Memory B cell (primary cell): Measurements from ENCODE around the gene AUTS2.

Experiments
- ATAC-seq: fragments of 150-1000 bp; cut with Tn5 transposase; 2 replicates; pipeline ENCODE4 v1.10.0; 2021; ENCODE audit warnings: low read depth, mild to moderate bottlenecking, moderate library complexity
- DNase-seq, 2 donors: peaks; one replicate each; pipeline ENCODE4 v3.0.0; 2022; ENCODE audit warnings: low spot score in 2 of 2
- H3K27ac Mint-ChIP-seq: one replicate; pipeline ENCODE4 v1.8.0; 2022; ENCODE audit warnings: mild to moderate bottlenecking, moderate library complexity, mixed read lengths
- H3K27me3 Mint-ChIP-seq: one replicate; pipeline ENCODE4 v1.8.0; 2022; ENCODE audit warnings: mixed read lengths
- H3K36me3 Mint-ChIP-seq: one replicate; pipeline ENCODE4 v1.8.0; 2022; ENCODE audit warnings: mild to moderate bottlenecking, mixed read lengths
- H3K4me1 Mint-ChIP-seq: one replicate; pipeline ENCODE4 v1.8.0; 2022; ENCODE audit warnings: mixed read lengths
- H3K4me3 Mint-ChIP-seq: one replicate; pipeline ENCODE4 v1.8.0; 2022; ENCODE audit warnings: mild to moderate bottlenecking, moderate library complexity, mixed read lengths
- H3K9me3 Mint-ChIP-seq: one replicate; pipeline ENCODE4 v1.8.0; 2022; ENCODE audit warnings: mixed read lengths

Gene AUTS2

DNA sequence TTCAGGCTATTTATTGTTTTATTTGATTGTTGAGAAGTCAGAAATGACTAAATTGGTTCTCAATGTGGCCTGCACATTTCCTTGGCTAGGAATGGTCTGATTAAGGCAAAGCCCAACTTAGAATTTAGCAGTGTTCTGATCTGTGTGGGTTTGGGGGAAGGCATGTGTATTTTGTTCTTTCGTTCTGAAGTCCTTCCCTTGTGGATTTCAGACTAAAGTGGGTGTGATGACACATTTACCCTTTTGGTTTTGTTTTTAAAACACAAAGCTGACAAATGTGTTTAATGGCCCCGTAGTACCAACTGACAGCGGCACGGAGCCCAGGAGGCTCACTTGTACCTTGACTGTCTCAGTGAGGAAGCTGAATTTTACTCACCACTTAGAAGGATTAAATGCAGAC is 1081.4 kb downstream of the AUTS2 start:
- H3K36me3 Mint-ChIP-seq, result peaks cover 11% of the 10 kb centered on the region
- peaks cover 12% of the 10 kb centered on the region for H3K4me1 Mint-ChIP-seq
- H3K27me3 Mint-ChIP-seq, result peaks cover 4% of the 10 kb centered on the region
- DNase-seq (no peak), ATAC-seq (no peak)
- no peaks in the 10 kb centered on the region for H3K9me3 Mint-ChIP-seq
- no peak overlapping the region for H3K4me3 Mint-ChIP-seq
- H3K27ac Mint-ChIP-seq, result peak overlapping the region; percentile 60

DNA sequence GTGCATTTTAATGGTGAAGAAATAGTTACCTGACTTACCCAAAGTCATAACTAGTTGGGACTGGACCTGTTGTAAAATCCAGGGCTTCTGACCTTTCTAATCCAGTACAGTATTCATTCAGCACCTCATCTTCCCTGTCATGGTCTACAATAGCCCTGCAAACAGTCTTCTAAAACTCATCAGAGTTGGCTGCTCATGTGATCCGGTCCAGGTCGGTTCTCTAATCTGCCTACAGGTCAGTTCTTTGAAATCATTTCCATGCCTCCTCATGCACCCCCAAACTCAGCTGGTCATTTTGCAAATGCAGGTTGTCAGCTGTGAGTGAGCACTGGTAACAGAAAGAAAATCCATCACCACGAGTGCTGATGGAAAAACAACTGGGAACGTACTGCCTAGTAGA is 1082.0 kb downstream of the AUTS2 start:
- no peaks in the 10 kb centered on the region for H3K9me3 Mint-ChIP-seq
- no peak for DNase-seq
- peaks cover 12% of the 10 kb centered on the region for H3K4me1 Mint-ChIP-seq
- H3K27ac Mint-ChIP-seq, result peak overlapping the region; percentile 12
- no peak overlapping the region for H3K4me3 Mint-ChIP-seq
- H3K27me3 Mint-ChIP-seq, result peaks cover 4% of the 10 kb centered on the region
- no peak for ATAC-seq
- H3K36me3 Mint-ChIP-seq, result peaks cover 11% of the 10 kb centered on the region

DNA sequence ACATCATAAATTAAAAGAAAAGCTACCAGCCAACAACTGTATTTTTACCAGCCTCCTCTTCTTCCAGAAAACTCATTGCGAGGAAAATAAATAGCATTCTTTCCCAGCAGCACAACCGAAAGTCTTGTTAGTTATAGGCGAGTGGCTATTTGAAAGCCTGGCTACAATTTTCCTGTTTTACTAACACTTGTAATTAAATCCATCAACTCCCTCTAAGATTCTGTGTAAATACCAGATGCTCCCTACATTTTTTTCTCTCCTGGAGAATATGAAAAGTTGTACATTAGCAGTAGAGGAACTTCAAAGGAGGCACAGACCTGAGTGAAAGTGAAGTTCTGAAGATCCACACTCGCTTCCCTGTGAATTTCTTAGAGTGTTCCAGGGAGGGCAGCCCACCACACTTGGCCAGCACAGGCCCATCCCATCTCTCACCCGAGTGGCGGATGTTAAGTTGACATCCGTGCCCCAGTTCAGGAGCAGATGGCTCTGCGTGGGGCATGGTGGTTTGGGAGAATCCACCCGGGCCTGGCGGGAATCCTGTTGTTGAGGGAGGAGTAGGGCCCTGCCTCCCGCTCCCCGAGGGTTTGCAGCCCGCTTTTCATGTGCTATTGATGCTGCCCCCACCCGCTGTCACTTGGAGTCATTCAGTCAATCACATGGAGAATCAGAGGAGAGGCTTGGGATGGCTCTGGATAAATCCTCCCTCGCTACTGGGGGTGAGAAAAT is 1082.6 kb downstream of the AUTS2 start:
- DNase-seq (no peak), ATAC-seq (no peak)
- Mint-ChIP-seq H3K4me3 (no peak overlapping the region), H3K36me3 (peaks cover 11% of the 10 kb centered on the region), H3K27me3 (peaks cover 4% of the 10 kb centered on the region), H3K4me1 (peaks cover 12% of the 10 kb centered on the region), H3K9me3 (no peaks in the 10 kb centered on the region), H3K27ac (peak overlapping the region; percentile 12)

DNA sequence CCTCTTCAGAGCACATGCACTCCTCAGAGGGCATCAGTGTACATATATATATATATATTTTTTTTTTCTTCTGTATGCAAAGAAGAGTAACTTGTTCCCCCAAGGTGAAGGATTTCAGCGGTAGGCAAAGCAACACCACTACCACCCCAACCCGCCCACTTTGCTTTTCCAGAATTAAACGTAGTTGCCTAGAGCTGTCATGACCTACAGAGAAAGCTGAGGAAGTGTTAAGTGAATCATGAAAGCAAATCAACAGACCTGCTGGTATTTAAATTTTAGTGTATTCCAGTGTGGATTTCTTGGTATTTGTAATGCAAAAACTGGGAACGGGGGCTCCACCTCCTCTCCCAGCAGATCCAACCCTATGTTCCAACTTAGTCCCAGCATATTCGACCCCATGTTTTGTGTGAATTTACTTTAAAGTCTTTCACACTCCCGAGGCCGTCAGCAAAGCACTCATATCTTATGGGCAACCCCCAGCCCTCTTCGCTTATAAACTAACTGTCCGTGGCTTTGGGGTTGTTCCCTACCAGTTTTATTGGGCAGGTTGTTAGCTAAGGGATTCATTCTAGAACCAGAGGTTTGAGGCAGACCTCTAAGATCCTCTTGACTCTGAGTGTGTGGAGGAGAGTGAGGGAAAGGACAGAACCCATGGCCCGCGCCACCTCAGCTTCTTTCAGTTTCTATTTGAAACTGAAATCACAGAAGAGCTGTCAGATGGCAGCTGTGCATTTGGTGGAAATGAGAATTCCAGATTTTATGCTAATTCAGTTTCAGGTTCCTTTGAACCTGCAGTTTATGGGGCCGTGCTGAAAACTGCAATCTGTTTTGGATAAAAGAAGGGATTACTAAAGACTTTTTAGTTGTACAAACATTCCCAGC is 1083.4 kb downstream of the AUTS2 start:
- Mint-ChIP-seq H3K27ac (no peak overlapping the region), H3K4me1 (peaks cover 12% of the 10 kb centered on the region), H3K9me3 (no peaks in the 10 kb centered on the region), H3K4me3 (peak overlapping the region; percentile 74), H3K36me3 (peaks cover 11% of the 10 kb centered on the region), H3K27me3 (peaks cover 4% of the 10 kb centered on the region)
- DNase-seq (no peak), ATAC-seq (peak; percentile 70)

DNA sequence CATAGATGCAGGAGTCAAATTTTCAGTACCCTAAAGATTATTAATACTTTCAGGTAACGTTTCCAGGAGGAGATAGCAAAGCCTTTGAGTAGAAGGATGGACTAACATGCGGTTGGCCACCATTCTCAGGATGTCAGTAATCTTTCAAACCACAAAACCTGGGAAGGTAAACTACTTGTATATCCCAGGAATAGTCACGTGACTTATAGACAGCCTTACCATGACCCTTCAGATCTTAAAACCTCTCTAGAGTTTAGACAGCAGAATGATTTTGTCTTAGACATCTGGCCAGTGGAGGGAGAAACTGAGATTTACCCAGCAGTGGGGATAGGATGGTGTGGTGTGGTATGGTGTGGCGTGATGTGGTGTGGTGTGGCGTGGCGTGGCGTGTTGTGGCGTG is 1085.9 kb downstream of the AUTS2 start:
- Mint-ChIP-seq H3K27ac (no peak overlapping the region), H3K9me3 (no peaks in the 10 kb centered on the region), H3K4me3 (no peak overlapping the region), H3K4me1 (peaks cover 12% of the 10 kb centered on the region), H3K27me3 (peaks cover 4% of the 10 kb centered on the region), H3K36me3 (peaks cover 9% of the 10 kb centered on the region)
- ATAC-seq, result no peak
- DNase-seq, result no peak

DNA sequence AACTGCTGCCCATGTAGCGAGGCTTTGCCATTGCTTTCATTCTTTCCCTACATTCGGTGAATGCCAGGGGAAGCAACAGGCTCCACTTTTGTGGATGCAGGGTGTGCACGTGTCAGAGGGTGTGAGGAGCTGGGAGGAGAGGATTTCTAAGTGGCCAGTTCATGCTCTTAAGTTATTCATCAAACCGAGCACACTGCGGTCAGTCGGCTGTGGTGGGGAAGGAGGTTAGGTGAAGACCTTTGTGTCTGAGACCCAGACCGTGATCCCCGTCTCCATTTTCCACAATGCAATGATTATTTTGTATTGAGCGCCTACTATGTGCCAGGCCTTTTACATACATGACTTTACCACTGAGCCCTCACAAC is 1095.0 kb downstream of the AUTS2 start:
- Mint-ChIP-seq H3K27me3 (peaks cover 5% of the 10 kb centered on the region), H3K4me1 (peaks cover 3% of the 10 kb centered on the region), H3K27ac (no peak overlapping the region), H3K4me3 (peak overlapping the region; percentile 73), H3K36me3 (no peaks in the 10 kb centered on the region), H3K9me3 (no peaks in the 10 kb centered on the region)
- ATAC-seq (no peak), DNase-seq (no peak)

DNA sequence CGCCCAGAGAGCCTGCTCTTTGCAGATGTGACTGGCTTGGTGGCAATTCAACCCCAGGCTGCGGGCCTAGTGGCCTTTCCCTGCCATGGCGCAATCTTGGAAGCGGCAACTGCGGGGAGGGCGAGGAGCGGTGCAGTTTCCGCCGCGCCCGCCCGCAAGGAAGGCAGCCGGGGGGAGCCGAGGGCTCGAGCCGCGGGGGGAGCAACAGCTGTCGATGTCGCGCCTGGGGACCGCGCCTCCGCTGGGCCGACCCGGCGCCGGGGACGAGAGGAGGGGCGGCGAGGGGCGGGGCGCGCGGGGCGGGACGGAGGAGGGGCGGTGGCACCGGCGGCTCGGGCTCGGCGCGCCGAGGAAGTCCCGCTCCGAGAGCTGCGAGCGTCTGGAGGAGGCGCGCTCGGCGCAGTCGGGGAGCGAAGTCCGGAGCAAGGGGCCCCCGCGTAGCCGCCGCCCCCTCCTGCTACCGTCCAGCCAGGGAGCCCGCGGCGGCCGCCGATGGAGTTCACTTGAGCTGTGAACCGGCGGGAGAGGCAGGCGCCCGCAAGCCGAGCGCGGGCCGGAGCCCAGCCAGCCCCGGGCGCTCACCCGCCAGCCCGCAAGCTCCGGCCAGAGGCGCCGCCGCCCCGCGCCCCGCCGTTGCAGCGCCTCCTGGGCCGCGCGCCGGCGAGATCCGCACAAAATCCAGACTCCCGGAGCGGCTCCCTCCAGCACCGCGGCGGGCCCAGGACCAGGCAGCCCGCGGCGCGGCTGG is 1095.6 kb downstream of the AUTS2 start:
- no peaks in the 10 kb centered on the region for H3K9me3 Mint-ChIP-seq
- H3K27me3 Mint-ChIP-seq, result peaks cover 5% of the 10 kb centered on the region
- peaks cover 3% of the 10 kb centered on the region for H3K4me1 Mint-ChIP-seq
- peak; percentile 65 for ATAC-seq
- no peaks in the 10 kb centered on the region for H3K36me3 Mint-ChIP-seq
- no peak overlapping the region for H3K27ac Mint-ChIP-seq
- DNase-seq, result peak in 1 of 2 donors; percentile 24
- peak overlapping the region; percentile 73 for H3K4me3 Mint-ChIP-seq

DNA sequence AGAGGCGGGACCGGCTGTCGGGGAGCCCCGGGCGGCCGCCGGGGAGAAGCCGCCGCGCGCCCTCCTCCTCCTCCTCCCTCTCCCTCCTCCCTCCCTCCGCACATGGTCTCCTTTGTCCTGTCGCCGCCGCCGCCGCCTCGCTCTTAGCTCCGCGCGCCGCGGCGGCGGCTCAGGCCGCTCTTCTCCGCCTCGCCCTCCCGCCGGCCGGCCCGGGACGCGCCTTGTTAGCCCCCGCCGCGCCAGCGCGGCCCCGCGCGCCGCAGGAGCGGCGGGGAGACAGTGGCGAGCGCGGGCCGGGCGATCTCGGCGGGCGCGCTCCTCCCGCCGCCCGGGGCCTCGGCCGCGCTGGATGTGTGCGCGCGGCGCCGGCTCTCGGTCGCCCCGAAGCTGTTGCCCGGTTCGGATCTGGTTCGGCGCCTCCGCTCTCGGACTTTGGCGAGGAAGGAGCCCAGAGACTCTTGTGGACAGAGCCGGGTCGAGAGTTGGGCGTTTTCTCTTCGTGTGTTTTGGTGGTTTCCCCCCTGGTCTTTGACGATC is 1096.2 kb downstream of the AUTS2 start:
- DNase-seq (peak in 1 of 2 donors; percentile 17), ATAC-seq (peak; percentile 46)
- H3K4me3 Mint-ChIP-seq, result peak overlapping the region; percentile 82
- no peaks in the 10 kb centered on the region for H3K9me3 Mint-ChIP-seq
- H3K36me3 Mint-ChIP-seq, result no peaks in the 10 kb centered on the region
- peaks cover 3% of the 10 kb centered on the region for H3K4me1 Mint-ChIP-seq
- no peak overlapping the region for H3K27ac Mint-ChIP-seq
- H3K27me3 Mint-ChIP-seq, result peaks cover 5% of the 10 kb centered on the region

DNA sequence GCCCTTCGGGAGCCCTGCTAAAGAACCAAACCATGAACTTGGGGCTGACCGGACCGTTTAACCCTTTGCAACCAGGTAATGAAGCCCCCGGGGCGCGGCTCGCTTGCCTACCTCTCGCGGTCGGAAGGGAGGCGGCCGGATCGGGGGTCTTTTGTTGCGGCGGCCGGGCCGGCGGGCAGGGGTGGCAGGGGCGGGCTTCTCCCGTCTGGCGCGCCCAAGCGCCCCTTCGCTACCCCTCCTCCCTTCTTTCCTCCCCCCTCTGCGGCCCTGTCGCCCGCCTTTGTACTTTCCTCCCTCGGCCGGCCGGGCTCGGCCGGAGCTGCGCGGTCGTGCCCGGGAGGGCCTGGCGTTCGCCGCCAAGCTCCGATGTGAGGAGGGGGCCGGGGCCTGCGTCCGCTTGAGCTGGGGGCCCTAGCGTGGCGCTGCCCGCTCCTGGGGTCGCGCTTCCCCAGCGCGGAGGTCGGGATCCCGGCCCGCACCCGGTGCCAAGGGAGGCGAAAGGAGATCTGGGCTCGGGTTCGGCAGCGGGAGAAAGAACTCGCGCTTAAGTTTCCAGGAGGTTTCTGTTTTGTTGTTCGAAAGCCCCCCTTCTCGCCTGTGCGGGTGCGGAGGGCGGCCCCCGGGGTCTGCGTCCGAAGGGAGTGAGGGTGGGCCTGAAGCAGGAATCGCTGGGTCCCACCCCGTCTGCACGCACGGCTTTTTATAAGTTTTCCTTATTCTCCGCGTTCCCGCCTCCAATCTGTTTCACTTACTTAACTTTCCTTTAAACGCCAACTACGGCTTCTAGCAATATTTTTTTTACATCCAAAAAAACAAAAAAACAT is 1096.9 kb downstream of the AUTS2 start:
- no peaks in the 10 kb centered on the region for H3K36me3 Mint-ChIP-seq
- peak overlapping the region; percentile 82 for H3K4me3 Mint-ChIP-seq
- H3K27ac Mint-ChIP-seq, result no peak overlapping the region
- H3K4me1 Mint-ChIP-seq, result peaks cover 3% of the 10 kb centered on the region
- H3K9me3 Mint-ChIP-seq, result no peaks in the 10 kb centered on the region
- peak in 1 of 2 donors; percentile 22 for DNase-seq
- no peak for ATAC-seq
- H3K27me3 Mint-ChIP-seq, result peaks cover 5% of the 10 kb centered on the region

DNA sequence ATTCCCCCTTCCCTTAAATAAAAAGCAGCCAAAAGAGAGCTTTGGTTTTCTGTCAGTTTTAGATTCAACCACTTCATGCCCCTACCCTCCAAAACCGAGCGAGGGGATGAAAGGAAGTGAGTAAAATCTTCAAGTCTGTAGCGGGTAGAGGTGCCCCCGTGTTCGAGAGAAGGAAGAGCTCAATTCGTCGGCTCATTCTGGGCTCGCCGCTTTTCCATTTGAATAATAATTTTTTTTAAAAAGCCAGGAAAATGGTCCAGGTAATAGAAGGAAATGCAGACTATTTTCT is 1097.5 kb downstream of the AUTS2 start:
- Mint-ChIP-seq H3K4me1 (peaks cover 3% of the 10 kb centered on the region), H3K36me3 (no peaks in the 10 kb centered on the region), H3K9me3 (no peaks in the 10 kb centered on the region), H3K27ac (no peak overlapping the region), H3K4me3 (peak overlapping the region; percentile 82), H3K27me3 (peaks cover 5% of the 10 kb centered on the region)
- no peak for ATAC-seq
- DNase-seq, result no peak

DNA sequence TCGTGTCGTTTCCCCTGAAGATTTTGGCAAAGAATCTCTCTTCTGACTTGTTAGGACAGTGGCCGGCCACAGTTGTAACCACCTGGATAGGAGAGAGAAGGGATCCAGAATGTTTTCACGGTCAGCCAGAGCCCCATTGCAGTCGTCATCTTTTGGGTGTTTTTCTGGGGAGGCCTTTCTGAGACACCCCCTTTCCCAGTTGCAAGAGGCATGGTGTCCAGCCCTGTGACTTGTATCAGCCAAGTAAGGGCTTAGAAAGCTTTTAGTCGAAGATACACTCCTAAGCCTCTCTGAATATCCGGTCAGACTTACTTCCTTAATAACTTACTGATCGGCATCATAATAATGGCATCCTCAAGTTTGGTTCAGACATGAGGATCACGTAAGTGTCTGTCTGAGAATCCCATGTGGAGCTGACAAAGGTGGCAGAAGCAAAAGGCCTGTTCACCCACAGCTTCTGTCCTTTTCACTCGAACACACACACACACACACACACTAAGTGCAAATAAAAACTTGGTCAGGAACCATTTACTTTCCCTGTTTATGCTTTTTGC is 1098.0 kb downstream of the AUTS2 start:
- Mint-ChIP-seq H3K27ac (no peak overlapping the region), H3K4me3 (no peak overlapping the region), H3K4me1 (peaks cover 3% of the 10 kb centered on the region), H3K9me3 (no peaks in the 10 kb centered on the region), H3K27me3 (peaks cover 5% of the 10 kb centered on the region), H3K36me3 (no peaks in the 10 kb centered on the region)
- DNase-seq (no peak), ATAC-seq (no peak)

DNA sequence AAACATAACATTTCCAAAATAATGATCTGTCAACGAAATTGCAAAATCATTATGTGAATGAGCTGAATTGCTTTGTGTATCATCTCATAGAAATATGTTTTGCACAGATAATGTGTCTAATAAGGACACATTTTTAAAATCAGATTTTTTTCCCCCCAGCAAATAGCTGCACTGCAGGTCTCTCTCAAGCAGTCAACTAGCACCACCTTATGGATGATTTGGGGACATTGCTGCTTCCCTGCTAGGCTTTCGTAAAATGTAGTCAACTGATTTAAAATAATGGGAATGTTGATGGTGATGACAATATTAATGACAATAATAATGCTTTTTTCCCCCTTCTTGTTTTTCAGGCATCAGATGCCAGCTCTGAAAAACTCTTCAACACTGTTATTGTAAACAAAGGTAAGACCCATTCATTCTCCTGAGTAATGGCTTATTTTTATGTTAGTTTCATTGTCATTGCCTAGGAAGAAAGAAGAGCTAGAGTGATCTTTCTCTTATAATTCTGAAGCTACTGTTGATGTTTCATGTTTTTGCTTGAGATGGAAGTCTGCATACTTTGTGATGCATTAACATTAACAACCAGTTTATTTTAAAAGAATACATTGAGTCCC is 1100.1 kb downstream of the AUTS2 start:
- Mint-ChIP-seq H3K36me3 (no peaks in the 10 kb centered on the region), H3K4me1 (no peaks in the 10 kb centered on the region), H3K4me3 (no peak overlapping the region), H3K27me3 (no peaks in the 10 kb centered on the region), H3K9me3 (no peaks in the 10 kb centered on the region), H3K27ac (no peak overlapping the region)
- ATAC-seq, result no peak
- peak in 1 of 2 donors; percentile 31 for DNase-seq

DNA sequence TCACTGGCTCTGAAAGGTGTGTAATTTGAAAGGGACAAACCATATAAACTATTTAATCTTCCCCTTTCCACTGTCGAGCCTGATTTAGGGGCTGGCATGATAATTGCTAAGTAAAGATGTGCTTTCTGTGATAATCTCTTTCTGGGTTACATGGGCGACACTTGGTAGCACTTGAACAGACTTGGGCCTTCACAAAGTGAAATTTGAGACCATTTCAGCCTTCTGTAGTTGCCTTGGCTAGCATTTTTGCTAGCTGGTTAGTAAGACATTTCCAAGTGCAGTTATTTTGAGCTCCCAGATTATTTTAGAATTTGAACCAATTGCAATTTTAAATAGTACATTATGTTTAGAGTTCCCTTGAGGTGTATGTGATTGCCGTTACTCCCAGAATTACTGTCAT is 1101.0 kb downstream of the AUTS2 start:
- Mint-ChIP-seq H3K27me3 (no peaks in the 10 kb centered on the region), H3K27ac (no peak overlapping the region), H3K36me3 (no peaks in the 10 kb centered on the region), H3K9me3 (no peaks in the 10 kb centered on the region), H3K4me1 (no peaks in the 10 kb centered on the region), H3K4me3 (no peak overlapping the region)
- ATAC-seq (no peak), DNase-seq (no peak)
